ENCODE data around the gene ZDHHC7.

The ZDHHC7 gene

DNA sequence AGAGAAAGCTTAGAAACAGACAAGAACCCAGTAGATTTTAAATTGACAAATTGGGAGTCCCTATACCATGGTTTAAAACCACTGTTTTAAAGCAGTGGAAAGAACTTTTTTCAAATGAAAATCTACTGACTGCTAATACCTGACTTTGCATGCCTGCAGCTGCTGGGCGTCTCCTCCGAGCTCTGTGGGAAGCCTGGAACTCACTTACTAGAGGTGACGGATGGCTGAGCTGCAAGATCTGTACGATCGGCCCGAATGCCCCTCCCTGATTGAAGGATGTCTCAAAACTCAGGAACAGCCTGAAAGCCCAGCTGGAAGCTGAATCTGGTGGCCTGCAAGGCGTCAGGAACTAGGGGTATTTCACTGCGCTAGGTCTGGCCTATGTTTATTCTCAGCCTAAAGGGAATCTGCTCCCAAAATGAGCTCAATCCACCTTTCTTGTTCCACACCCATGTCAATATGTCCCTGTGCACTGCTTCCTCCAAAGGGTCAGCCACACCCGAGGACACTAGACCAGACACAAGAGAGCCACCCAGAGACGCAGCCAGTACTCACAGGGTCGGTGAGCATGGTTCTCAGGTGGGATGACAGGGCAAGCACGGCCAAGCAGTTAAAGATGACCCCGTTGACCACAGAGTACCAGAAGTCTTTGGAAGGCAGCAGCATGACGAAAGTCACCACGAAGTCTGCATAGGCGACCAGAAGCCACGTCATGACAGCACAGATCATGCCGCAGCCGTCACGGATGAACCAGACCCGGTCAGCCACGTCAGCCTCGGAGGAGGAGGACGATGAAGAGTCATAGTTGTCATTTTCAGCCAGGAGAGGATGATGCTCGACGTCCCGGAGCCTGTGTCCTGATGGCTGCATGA lies 21.4 kb downstream of the ZDHHC7 start:
- DNase-seq = no peak

DNA sequence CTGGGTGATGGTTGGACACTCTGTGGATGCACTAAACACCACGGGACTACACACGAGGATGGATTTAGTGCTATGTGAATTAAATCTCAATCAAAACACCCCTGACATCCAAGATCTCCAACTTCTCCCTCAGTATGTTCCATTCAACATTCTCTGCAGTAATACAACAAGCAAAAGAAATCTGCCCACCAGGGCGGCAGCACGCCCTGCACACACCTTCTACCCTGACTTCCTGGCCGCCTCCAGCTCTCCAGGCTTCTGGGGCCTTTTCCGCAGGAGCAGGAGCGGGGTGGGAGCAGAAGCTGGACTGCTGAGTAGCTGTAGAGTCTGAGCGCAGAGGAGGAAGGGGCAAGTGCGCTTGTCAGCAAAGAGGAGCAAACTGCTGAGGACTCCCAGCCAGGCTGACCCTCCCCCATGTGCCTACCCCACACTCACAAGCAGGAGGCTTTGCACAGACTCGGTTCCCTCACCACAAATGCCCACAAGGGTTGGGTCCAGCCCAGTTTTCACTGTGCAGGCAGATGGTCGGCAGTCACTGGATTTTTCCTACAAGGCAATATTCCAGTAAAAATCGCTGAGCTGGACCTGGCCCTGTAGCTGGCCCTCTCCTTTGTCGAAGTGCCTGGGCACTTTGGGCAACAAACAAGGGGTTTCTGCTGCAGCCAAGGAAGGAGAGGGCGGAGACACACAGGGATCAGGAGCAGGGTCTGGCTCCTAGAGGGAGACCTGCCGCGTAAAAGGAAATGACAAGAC lies 22.8 kb downstream of the ZDHHC7 start:
- DNase-seq = no peak

DNA sequence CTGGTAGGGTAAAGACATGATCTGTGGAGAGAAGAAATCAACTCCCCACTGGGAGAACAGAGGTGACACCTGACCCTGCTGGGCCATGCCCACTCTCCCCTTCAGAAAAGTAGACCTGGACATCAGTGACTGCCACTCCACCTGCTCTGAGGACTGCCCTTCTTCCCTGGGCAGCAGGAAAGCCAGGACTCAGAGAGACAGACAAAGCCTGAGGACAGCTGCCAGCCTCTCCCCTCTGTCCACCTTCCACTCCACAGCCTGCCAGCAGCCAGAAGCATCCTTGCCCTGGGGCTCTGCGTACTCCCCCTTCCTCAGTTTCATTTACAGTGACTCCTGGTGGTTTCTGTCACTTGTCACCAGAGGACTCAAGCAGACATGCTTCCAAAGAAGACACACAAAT lies 24.5 kb downstream of the ZDHHC7 start:
- DNase-seq = no peak

DNA sequence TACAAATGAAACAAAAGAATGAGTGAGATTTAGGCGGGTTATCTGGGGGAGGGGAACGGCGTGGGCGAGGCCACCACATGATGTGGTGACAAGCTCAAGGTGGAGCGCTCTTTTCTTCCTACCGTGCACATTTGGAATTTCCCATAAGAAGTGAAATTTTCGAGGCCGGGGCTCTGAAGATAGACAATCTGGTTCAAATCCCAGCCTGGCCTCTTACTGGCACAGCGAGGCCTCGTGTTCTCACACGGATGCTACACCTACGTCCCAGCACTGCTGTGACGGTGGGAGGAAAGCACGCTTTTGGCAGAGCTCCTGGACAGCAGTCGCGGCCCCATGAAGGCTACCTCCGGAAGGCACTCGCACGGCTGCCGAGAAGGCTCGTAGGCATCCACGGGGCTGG lies 25.2 kb downstream of the ZDHHC7 start:
- DNase-seq = no peak

DNA sequence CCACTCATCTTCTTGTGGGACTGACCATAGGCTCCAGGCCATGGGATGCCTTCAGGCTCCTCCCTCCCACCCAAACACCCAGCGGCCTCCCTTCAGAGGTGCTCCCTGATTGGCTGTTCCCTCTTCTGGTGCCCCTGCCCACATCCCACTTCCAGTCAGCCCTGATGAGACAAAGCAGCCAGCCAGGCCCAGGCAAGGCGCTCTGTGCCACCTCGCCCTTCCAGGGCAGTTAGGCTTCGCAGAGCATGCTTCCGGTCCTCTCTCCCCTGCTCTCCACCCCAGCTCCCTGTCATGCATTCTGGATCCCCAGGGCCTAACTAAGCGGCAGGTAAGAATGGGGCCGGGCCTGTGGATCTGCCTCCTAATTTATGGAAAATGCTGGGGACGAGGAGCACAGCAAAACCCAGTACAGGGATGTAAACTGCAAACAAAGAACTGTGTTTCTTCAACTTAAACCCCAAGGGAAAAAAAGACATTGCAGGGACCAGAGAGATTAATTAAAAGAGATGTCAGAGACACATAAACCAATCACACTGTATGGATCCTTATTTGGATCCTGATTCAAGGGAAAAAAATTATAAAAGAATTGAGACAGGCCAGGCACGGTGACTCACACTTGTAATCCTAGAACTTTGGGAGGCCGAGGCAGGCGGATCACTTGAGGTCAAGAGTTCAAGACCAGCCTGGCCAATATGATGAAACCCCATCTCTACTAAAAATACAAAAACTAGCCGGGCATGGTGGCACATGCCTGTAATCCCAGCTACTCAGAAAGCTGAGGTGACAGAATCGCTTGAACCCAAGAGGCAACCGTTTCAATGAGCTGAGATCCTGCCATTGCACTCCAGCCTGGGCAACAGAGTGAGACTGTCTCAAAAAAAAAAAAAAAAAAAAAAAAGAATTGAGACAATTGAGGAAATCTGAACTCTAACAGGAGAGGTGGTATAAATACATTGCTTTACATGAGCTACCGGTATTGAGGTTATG lies 26.0 kb downstream of the ZDHHC7 start:
- no peak for DNase-seq

DNA sequence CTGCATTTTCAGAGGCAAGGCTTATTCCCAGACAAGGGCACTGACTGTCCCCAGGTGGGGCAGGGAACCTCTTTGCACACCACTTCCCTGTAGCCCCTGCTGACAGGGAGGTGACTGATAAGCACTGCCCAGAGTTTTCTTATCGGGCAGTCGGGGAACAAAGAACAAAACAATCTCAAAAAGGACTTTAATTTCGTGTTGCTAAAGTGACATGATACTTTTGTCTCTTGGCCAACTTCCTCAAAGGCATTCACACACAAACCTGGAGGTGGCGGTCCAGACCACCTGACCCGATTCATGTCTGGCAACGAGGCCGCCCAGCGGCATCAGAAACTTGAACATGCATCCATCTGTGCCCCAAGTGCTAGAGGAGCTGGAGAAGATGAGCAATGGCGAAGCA lies 28.9 kb downstream of the ZDHHC7 start:
- DNase-seq = no peak

DNA sequence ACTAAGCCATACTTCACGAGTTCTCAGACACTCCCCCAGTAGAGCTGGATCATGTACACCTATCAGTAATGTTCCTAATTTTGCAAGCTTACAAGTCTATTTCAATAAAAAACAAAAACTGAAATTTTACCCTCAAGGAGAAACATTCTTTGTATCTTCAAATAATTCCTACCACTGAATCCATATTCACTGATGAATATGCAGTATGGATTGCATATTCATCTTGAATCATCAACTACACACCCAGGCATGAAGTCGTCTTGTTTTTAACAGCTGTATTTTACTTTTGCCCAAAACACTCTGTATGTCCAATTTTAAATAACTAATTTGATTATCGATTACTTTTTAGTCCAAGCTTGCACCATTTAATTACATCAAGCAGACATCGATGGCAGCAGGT lies 31.8 kb downstream of the ZDHHC7 start:
- DNase-seq = no peak

DNA sequence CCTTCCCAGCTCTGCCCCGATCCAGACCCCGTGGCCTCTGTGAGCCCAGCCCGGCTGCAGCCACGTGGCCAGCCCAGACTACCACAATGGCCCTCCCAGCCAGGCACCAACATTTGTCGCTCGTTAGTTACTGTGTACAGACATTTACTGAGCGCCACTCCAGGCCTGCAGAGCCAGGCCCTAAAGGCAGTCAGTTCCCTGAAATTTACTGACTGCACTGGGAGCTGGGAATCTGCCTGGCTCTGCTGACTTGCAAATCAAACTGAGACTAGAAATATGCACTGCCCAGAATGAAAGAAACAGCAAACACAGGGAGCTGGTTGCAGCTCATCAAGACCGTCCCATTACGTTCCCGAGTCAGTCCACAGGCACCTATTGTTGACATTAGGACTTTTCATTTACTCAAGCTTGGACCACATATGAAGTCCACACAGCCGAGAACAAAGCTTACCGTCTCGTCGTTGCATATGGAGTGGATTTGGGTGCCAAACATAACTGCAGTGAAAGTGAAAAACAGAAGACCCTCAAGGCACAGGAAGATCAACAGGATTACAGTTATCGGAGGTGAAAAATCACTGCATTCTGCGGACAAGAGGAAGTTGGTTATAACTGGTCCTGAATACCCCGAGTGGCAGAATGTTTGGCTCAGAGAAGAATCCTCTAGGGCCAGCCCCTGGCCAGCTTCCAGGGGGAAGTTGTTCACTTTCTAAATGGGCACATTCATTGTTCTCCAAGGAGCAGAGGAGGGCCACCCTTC lies 34.5 kb downstream of the ZDHHC7 start:
- DNase-seq = no peak

DNA sequence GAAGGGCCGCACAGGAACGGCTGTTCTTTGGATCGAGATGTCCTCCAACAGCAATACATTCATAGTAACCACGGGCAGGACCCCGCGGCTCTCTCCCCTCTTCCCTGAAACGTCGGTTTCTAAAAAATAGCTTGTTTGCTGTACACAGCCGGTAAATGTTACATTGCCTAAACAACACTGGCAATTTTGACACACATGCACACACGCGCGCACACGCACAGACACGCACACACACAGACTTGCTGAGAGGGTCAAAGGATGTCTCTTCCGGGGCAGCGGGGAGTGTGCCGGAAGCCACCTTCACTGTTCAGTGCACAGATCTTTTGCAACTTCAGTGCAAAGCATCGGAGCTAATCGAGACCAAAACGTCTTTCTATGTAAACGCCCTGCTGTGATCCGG lies 35.8 kb downstream of the ZDHHC7 start:
- DNase-seq = no peak

DNA sequence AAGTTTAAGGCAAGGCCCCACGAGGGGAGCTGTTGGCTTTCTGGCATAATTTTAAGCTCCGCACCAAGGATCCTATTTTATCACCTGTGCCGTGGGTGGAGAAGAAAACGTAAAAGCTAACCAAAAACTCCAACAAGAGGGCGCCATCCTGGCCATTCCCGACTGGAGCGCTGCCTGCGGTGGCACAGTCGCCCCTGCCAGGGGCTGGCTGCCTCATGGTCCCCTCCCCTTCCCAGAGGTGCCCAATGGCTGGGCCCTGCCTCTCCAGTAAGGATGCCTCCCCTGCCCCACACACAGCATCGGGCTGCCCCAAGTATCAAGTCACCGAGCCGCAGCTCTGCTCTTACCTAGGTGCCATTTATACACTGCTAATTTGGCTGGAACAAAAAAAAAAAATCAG lies 36.3 kb downstream of the ZDHHC7 start:
- DNase-seq = no peak

DNA sequence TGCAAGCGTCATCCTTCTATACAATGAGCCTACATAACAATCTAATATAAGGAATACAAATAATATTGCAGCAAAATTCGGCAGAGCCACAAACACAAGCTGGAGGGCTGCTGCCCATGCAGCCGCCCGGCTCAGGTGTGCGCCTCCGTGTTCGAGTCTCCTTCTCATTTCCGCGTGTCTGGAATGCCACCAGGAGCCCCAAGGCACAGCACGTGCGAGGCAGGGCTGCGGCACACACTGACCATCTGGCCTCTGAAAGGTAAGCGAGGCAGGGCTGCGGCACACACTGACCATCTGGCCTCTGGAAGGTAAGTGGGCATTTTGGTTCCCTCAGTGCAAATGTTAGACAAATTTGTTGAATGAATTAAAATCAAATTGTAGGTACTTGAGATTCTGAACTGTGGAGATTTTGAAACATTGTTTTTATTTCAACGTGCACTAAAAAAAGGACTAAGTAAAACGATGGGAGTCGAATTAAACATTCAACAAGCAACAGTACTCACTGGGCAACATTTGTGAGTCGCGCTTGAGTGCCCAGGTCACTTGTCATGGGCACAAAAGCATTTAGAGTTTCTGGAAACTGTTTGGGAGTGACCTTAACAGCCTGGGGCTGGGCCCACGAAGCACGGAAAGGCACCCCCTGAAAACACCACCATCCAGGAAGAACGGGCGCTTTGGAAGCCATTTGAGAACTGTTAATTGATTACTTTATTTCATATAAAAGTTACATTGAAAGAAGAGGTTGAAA lies 37.4 kb downstream of the ZDHHC7 start:
- no peak for DNase-seq

DNA sequence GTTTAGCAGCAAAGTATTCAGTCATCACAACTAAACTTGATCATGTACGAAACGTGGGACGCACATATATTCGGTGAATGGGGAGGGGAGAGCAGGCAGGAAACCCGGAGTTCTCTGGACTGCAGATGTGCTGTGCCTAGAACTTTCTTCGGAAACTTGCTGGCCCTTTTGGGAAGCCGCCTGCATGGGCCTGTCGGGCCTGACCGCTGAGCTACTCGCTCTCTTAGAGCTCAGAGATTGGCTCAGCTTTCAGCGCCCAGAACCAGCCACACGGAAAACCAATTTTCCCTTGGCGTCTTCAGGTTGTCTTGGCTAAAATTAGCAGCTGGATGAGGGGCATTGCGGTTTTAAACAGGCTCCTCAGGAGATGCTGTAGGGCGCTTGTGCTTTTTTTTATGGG lies 38.1 kb downstream of the ZDHHC7 start:
- DNase-seq = no peak

DNA sequence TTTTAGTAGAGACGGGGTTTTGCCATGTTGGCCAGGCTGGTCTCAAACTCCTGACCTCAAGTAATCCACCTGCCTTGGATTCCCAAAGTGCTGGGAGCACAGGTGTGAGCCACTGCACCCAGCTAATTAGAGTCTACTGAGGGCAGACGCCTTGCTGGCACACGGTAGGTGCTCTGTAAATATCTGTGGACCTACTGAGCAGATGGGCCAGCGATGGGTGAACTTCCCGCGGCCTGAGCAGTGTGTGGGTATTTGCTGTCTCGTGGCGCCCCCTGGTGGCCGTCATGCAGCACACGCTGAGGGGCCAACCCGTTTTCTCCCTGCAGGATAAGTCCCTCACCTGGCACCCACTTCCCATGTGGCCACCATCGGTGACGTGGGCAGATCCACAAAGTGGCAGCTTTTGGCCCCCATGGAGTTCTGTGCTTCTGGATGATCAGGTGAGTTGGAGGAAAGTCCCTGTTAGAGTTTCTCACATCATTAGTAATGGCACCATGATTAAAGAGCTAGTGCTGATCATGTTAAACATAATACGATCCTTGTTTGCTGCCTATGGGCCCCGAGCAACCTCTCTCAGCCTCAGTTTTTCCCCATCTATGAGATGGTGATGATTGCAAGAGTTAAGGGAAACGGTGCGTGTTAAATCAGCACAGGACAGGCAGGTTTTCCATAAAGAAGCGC lies 40.7 kb downstream of the ZDHHC7 start:
- peak; percentile 23 for DNase-seq

DNA sequence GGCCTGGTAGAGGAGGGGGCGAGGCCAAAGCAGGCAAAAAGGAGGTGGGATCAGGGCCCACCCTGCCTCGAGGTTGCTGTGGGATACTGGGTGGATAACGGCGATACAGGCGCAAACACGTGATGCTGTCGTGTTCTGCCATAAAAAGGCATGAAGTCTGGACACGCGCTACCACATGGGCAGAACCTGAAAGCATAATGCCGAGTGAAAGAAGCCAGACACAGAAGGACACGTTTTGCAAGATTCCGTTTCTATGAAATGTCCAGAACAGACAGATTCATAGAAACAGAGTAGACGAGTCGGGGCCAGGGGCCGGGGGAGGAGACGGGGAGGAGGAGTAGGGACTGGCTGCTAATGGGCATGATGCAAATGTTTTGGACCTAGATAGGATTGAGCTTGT lies 43.5 kb downstream of the ZDHHC7 start:
- no peak for DNase-seq

DNA sequence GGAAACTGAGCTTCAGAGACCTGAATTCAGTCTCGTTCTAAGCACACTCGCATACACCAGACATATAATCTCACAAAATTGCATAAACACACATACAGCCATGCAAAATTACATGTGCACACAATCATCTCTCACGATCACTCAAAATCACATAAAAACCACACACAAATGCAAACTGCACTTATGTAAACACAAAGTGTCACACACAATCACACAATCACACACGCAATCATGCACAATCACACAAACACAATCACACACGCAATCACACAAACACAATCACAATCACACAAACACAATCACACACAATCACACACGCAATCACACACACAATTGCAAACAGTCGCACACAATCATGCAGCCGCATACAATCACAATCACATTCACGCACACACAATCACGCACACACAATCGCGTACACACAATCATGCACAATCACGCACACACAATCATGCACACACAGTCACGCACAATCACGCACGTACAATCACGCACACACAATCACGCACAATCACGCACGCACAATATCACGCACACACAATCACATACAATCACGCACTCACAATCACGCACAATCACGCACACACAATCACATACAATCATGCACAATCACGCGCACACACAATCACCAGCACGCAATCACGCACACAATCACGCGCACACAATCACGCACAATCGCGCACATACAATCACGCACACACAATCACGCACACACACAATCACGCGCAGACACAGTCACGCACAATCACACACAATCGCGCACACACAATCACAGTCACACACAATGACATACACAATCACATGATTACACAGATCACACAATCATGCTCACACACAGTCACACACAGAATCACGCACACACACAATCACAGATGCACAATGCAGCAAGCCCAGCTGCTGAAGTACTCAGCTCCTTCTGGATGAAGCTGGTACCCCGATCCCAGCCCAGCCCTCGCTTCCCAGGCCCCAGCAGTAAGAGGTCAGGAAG lies 45.6 kb downstream of the ZDHHC7 start:
- no peak for DNase-seq

DNA sequence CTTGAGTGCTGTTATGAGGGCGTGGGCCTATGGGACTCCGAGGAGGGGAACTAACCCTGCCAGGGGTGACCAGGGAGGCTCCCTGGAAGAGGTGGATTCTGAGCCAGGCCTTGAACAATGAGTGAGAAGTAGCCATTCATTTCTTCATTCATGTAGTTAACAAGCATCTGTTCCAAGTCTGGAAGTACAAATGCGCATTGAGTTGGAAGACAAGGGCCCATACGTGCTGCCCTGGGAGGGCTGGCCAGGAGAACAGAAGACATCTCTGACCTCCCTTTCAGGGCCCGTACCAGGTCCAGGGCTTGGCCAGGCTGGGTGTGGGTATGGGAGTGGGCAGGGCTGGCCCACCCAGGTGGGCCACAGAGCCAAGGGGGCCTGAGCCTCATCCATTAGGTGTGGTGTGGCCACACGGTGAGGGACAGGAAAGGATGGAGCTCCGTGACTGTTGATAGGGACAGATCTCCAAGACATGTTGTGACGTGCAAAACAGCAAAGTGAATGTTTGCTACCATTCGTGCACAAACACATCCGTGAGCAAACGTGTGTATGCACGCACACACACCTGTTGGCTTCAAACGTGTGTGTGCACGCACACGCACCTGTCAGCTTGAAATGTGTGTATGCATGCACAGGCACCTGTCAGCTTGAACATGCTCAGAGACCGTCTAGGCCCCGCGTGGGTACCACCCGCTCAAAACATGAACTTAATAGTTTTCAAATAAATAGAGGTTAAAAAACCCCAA lies 46.8 kb downstream of the ZDHHC7 start:
- DNase-seq = no peak

DNA sequence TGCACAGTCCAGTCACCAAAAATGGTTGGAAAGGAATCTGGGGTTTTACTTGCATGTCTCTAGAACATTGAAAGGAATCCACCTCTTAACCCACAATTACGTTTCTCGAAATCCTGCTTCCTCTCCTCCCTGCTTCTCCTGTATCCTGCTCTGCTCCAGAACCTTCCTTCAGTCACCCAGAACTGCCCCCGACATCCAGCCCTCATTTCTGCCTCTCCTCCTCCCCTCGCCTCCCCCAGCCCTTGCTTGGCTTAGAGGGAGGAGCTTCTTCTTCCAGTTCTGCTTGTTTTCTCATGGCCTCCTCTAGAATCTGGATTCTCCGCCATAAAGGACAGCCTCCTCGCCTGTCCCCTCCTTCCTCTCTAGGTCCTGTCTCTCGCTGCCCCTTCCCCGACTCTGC lies 48.3 kb downstream of the ZDHHC7 start:
- no peak for DNase-seq

DNA sequence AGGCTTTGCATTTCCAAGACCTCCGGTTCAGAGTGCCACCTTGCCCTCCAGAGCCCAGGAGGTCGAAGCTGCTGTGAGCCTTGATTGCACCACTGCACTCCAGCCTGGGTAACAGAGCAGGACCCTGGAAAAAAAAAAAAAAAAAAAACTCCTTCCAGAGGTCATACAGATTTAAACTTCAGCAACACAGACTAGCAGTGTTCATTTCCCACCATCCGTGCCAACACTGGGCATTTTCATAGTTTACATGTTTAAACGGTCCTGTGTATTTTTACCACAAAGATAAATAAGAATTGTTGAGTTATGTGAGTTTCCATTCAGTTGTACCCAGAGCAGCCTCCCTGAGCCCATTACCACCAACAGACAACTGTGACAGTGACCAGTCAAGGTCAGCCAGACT lies 50.4 kb downstream of the ZDHHC7 start:
- DNase-seq = no peak
